H9 (cell line): ENCODE data around the gene CPE. TPM values are rescaled to one million over a fixed set of nuclear protein-coding genes. Genes with fewer than 3 reads are reported as not detected.
A peak's percentile ranks its signal among the peaks of the same experiment; 100 is the strongest.

Source experiments
- DNase-seq: peaks from one replicate; pipeline ENCODE4 v3.0.0-alpha.2; 2017
- H2AFZ ChIP-seq: one replicate; pipeline ENCODE4 v1.6.1; 2013; ENCODE audit warnings: mild to moderate bottlenecking, low read length, control low read depth, moderate library complexity
- H2AK5ac ChIP-seq: 2 replicates; pipeline ENCODE4 v1.6.1; 2013; ENCODE audit warnings: low read length, control low read depth, mixed read lengths; ENCODE audit not compliant: insufficient read length
- H2BK120ac ChIP-seq: one replicate; pipeline ENCODE4 v1.6.1; 2013; ENCODE audit warnings: low read depth, mild to moderate bottlenecking, low read length, control low read depth, inconsistent platforms; ENCODE audit not compliant: poor library complexity, severe bottlenecking
- H2BK12ac ChIP-seq: 2 replicates; pipeline ENCODE4 v1.6.1; 2013; ENCODE audit warnings: low read length, control low read depth, mixed read lengths, low read depth; ENCODE audit not compliant: insufficient read length
- H2BK15ac ChIP-seq: 2 replicates; pipeline ENCODE4 v1.6.1; 2013; ENCODE audit warnings: low read depth, low read length, control low read depth
- H2BK20ac ChIP-seq: one replicate; pipeline ENCODE4 v1.6.1; 2013; ENCODE audit warnings: low read depth, mild to moderate bottlenecking, low read length, control low read depth, inconsistent platforms; ENCODE audit not compliant: poor library complexity, severe bottlenecking
- H2BK5ac ChIP-seq: 2 replicates; pipeline ENCODE4 v1.6.1; 2013; ENCODE audit warnings: low read length, control low read depth, mixed read lengths; ENCODE audit not compliant: insufficient read length
- H3K14ac ChIP-seq: 2 replicates; pipeline ENCODE4 v1.6.1; 2013; ENCODE audit warnings: low read length, control low read depth; ENCODE audit not compliant: insufficient read depth
- H3K18ac ChIP-seq: 2 replicates; pipeline ENCODE4 v1.6.1; 2013; ENCODE audit warnings: low read depth, mild to moderate bottlenecking, mixed read lengths, low read length, control low read depth; ENCODE audit not compliant: insufficient read length
- H3K23ac ChIP-seq: 2 replicates; pipeline ENCODE4 v1.6.1; 2013; ENCODE audit warnings: low read length, control low read depth, mixed read lengths, low read depth; ENCODE audit not compliant: insufficient read length
- H3K23me2 ChIP-seq: 2 replicates; pipeline ENCODE4 v1.6.1; 2013; ENCODE audit warnings: low read depth, mild to moderate bottlenecking, mixed read lengths, low read length, control low read depth; ENCODE audit not compliant: insufficient read length, poor library complexity, severe bottlenecking
- H3K27ac ChIP-seq: 2 replicates; pipeline ENCODE4 v1.5.1; 2013; ENCODE audit warnings: low read length, control low read depth, mixed read lengths, low read depth; ENCODE audit not compliant: insufficient read length
- H3K27me3 ChIP-seq: 2 replicates; pipeline ENCODE4 v1.6.1; 2013; ENCODE audit warnings: low read length, control low read depth, inconsistent platforms; ENCODE audit not compliant: insufficient read depth
- H3K4ac ChIP-seq: 2 replicates; pipeline ENCODE4 v1.6.1; 2013; ENCODE audit warnings: low read depth, mild to moderate bottlenecking, control low read depth, inconsistent platforms, low read length, moderate library complexity
- H3K4me1 ChIP-seq: 2 replicates; pipeline ENCODE4 v1.6.1; 2013; ENCODE audit warnings: low read length, control low read depth, inconsistent platforms; ENCODE audit not compliant: insufficient read depth
- H3K4me2 ChIP-seq: 2 replicates; pipeline ENCODE4 v1.6.1; 2013; ENCODE audit warnings: low read length, control low read depth, mixed read lengths; ENCODE audit not compliant: insufficient read length, insufficient read depth
- H3K56ac ChIP-seq: 2 replicates; pipeline ENCODE4 v1.6.1; 2013; ENCODE audit warnings: low read depth, mild to moderate bottlenecking, mixed read lengths, low read length, control low read depth; ENCODE audit not compliant: insufficient read length
- H3K79me1 ChIP-seq: 2 replicates; pipeline ENCODE4 v1.6.1; 2013; ENCODE audit warnings: low read depth, mild to moderate bottlenecking, moderate library complexity, low read length, control low read depth, inconsistent platforms; ENCODE audit not compliant: insufficient read depth, poor library complexity, severe bottlenecking
- H3K79me2 ChIP-seq: 2 replicates; pipeline ENCODE4 v1.6.1; 2013; ENCODE audit warnings: low read length, control low read depth, inconsistent platforms; ENCODE audit not compliant: insufficient read depth
- H3K9ac ChIP-seq: 2 replicates; pipeline ENCODE4 v1.6.1; 2013; ENCODE audit warnings: low read length, control low read depth, mixed read lengths; ENCODE audit not compliant: insufficient read length; ENCODE audit errors: extremely low read depth
- H3K9me3 ChIP-seq: one replicate; pipeline ENCODE4 v1.6.1; 2013; ENCODE audit warnings: low read depth, low read length, inconsistent platforms; ENCODE audit not compliant: control insufficient read depth
- H3T11ph ChIP-seq: one replicate; pipeline ENCODE4 v1.6.1; 2013; ENCODE audit warnings: mild to moderate bottlenecking, low read length, control low read depth, inconsistent platforms
- H4K20me1 ChIP-seq: one replicate; pipeline ENCODE4 v1.6.1; 2013; ENCODE audit not compliant: control insufficient read depth, insufficient read length, insufficient read depth
- H4K5ac ChIP-seq: 2 replicates; pipeline ENCODE4 v1.6.1; 2013; ENCODE audit warnings: low read depth, mild to moderate bottlenecking, mixed read lengths, low read length, control low read depth; ENCODE audit not compliant: insufficient read length
- H4K8ac ChIP-seq: replicated peaks from 2 replicates; pipeline ENCODE4 v1.6.1; 2013; ENCODE audit warnings: low read length, control low read depth, mixed read lengths, low read depth; ENCODE audit not compliant: insufficient read length
- H4K91ac ChIP-seq: 2 replicates; pipeline ENCODE4 v1.6.1; 2013; ENCODE audit warnings: low read depth, mild to moderate bottlenecking, moderate library complexity, mixed read lengths, low read length, control low read depth; ENCODE audit not compliant: insufficient read length
- H3K27ac Mint-ChIP-seq, 3 experiments: 2 replicates in 2 of 3; 3 replicates in 1 of 3; pipeline ENCODE4 v1.8.0; 2020 to 2021; ENCODE audit warnings: mixed read lengths in 3 of 3, mild to moderate bottlenecking in 1 of 3, moderate library complexity in 1 of 3
- H3K27me3 Mint-ChIP-seq: 2 replicates; pipeline ENCODE4 v1.8.0; 2021; ENCODE audit warnings: low read depth, mild to moderate bottlenecking, moderate library complexity, mixed read lengths
- H3K36me3 Mint-ChIP-seq, 3 experiments: 2 replicates in 2 of 3; 3 replicates in 1 of 3; pipeline ENCODE4 v1.8.0; 2020 to 2021; ENCODE audit warnings: low read depth in 3 of 3, mixed read lengths in 3 of 3; ENCODE audit not compliant: insufficient read depth in 1 of 3
- H3K4me1 Mint-ChIP-seq, 2 experiments: 2 replicates each; pipeline ENCODE4 v1.8.0; 2020; ENCODE audit warnings: mixed read lengths in 2 of 2
- H3K4me3 Mint-ChIP-seq, 2 experiments: 2 replicates in 1 of 2; 3 replicates in 1 of 2; pipeline ENCODE4 v1.8.0; 2020 to 2021; ENCODE audit warnings: mild to moderate bottlenecking in 2 of 2, mixed read lengths in 2 of 2, moderate library complexity in 1 of 2
- H3K9me3 Mint-ChIP-seq, 2 experiments: 2 replicates in 1 of 2; 3 replicates in 1 of 2; pipeline ENCODE4 v1.8.0; 2020; ENCODE audit warnings: mild to moderate bottlenecking in 2 of 2, mixed read lengths in 2 of 2, moderate library complexity in 1 of 2
- WGBS: extraction: QIAGEN DNeasy Blood & Tissue Kit; methylation state at CpG from one replicate; pipeline ENCODE4 v1.1.7; 2013; ENCODE audit warnings: missing lambda C conversion rate, low lambda C conversion rate, mixed read lengths; ENCODE audit not compliant: insufficient read length; ENCODE audit errors: extremely low coverage; 5-methylcytosine and 5-hydroxymethylcytosine counted together
- total RNA-seq: library from RNA; stranded (reverse); gene quantifications from 2 replicates; pipeline ENCODE4 v1.2.1, GENCODE V29; 2021
- TF ChIP-seq, protein P1 (sequence below): fragments of 200-600 bp; sonication (generic); conservative IDR thresholded peaks from 3 replicates; pipeline ENCODE4 v1.8.0; 2021; ENCODE audit warnings: antibody characterized with exemption, mild to moderate bottlenecking

CPE gene
- total RNA-seq, 1 experiment from 2014 or later, result 10.0 TPM

- no CpG with 5 or more reads among the region's 18 CpGs for WGBS
- no peak overlapping the region for H3T11ph ChIP-seq
- H3K27ac ChIP-seq, result no peak overlapping the region
- H4K8ac ChIP-seq, result no peak overlapping the region
- no peak overlapping the region for H3K23ac ChIP-seq
- peak; percentile 91 for DNase-seq
- no peaks in the 10 kb centered on the region for H3K27me3 ChIP-seq
- Mint-ChIP-seq H3K4me3 (peak overlapping the region; percentile 11 to 13; a peak in 2 of 5 replicates), H3K9me3 (no peaks in the 10 kb centered on the region), H3K4me1 (peaks cover 13 to 21% of the 10 kb centered on the region in 2 experiments), H3K27me3 (peaks cover 14% of the 10 kb centered on the region), H3K27ac (no peak overlapping the region; a peak in 1 of 7 replicates), H3K36me3 (no peaks in the 10 kb centered on the region)
- H2BK5ac ChIP-seq, result no peak overlapping the region
- H4K5ac ChIP-seq, result no peak overlapping the region
- H2BK20ac ChIP-seq, result no peak overlapping the region
- no peak overlapping the region for H2BK15ac ChIP-seq
- H2AK5ac ChIP-seq, result no peak overlapping the region
- H4K91ac ChIP-seq, result no peak overlapping the region
- H2BK12ac ChIP-seq, result no peak overlapping the region
- H3K18ac ChIP-seq, result no peak overlapping the region
- no peaks in the 10 kb centered on the region for H4K20me1 ChIP-seq
- no peaks in the 10 kb centered on the region for H3K79me1 ChIP-seq
- H2AFZ ChIP-seq, result peak overlapping the region; percentile 70
- no peaks in the 10 kb centered on the region for H3K23me2 ChIP-seq
- no peak overlapping the region for H3K14ac ChIP-seq
- no peak overlapping the region for H3K4me2 ChIP-seq
- H2BK120ac ChIP-seq, result no peak overlapping the region
- no peak overlapping the region for H3K56ac ChIP-seq
- no peak overlapping the region for H3K4ac ChIP-seq
- TF ChIP-seq, protein P1, sequence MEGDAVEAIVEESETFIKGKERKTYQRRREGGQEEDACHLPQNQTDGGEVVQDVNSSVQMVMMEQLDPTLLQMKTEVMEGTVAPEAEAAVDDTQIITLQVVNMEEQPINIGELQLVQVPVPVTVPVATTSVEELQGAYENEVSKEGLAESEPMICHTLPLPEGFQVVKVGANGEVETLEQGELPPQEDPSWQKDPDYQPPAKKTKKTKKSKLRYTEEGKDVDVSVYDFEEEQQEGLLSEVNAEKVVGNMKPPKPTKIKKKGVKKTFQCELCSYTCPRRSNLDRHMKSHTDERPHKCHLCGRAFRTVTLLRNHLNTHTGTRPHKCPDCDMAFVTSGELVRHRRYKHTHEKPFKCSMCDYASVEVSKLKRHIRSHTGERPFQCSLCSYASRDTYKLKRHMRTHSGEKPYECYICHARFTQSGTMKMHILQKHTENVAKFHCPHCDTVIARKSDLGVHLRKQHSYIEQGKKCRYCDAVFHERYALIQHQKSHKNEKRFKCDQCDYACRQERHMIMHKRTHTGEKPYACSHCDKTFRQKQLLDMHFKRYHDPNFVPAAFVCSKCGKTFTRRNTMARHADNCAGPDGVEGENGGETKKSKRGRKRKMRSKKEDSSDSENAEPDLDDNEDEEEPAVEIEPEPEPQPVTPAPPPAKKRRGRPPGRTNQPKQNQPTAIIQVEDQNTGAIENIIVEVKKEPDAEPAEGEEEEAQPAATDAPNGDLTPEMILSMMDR, result peak; percentile 93
- H3K9me3 ChIP-seq, result no peaks in the 10 kb centered on the region
- no peak overlapping the region for H3K9ac ChIP-seq
- H3K4me1 ChIP-seq, result no peaks in the 10 kb centered on the region
- H3K79me2 ChIP-seq, result no peaks in the 10 kb centered on the region
These were observed 114.6 kb downstream of the CPE start for GRCh38 chr4:165493359-165493758.
